VCaP (cell line): ENCODE measurements around the gene MEAK7.
"Not testable (repeated sequence)": the region's sequence is repeated elsewhere in the genome, so short reads cannot be mapped to it uniquely, and the experiment has no call there.

Experiments
- H3K27ac ChIP-seq: fragments of 450-650 bp; 2 replicates; pipeline ENCODE4 v1.5.1; 2017
- CTCF ChIP-seq: fragments of 450-650 bp; conservative IDR thresholded peaks from 2 replicates; pipeline ENCODE4 v1.5.1; 2017; ENCODE audit warnings: mild to moderate bottlenecking, moderate library complexity

MEAK7 gene

GRCh38 chr16:84524346-84524920 is 20.0 kb upstream of the MEAK7 start:
- TF ChIP-seq CTCF = no peak

GRCh38 chr16:84521497-84521770 is 17.0 kb upstream of the MEAK7 start:
- H3K27ac ChIP-seq = no peak overlapping the region
- no peak for TF ChIP-seq CTCF

More at GRCh38 chr16:84524346-84524920, 20.0 kb upstream of the MEAK7 start:
- peak overlapping the region; percentile 67; the same call in 1 of the 2 replicates for H3K27ac ChIP-seq

- no peak for TF ChIP-seq CTCF
- no peak overlapping the region for H3K27ac ChIP-seq
Observed at GRCh38 chr16:84520725-84521496, 16.5 kb upstream of the MEAK7 start.

- no peak overlapping the region for H3K27ac ChIP-seq
- no peak for TF ChIP-seq CTCF
Observed at GRCh38 chr16:84519855-84520254, 15.4 kb upstream of the MEAK7 start.

GRCh38 chr16:84518804-84519341 is 14.4 kb upstream of the MEAK7 start:
- peak overlapping the region; percentile 16; the same call in 1 of the 2 replicates for H3K27ac ChIP-seq
- TF ChIP-seq CTCF = no peak

- H3K27ac ChIP-seq = not testable (repeated sequence)
Observed at GRCh38 chr16:84518220-84518619, 13.8 kb upstream of the MEAK7 start.

GRCh38 chr16:84517366-84517765 is 12.9 kb upstream of the MEAK7 start:
- no peak overlapping the region for H3K27ac ChIP-seq
- no peak for TF ChIP-seq CTCF
